Loucy (cell line): ENCODE measurements around the gene SYNE1.

ENCODE experiments used
- H2AFZ ChIP-seq: fragments of 200-600 bp; sonication (generic); 2 replicates; pipeline ENCODE4 v1.6.0; 2016; ENCODE audit warnings: antibody characterized with exemption, mild to moderate bottlenecking, low read length, moderate library complexity
- H3F3A ChIP-seq: fragments of 200-600 bp; 2 replicates; pipeline ENCODE4 v1.6.0; 2016; ENCODE audit warnings: antibody characterized with exemption, low read depth, mild to moderate bottlenecking
- H3K27me3 ChIP-seq: fragments of 200-600 bp; sonication (generic); 2 replicates; pipeline ENCODE4 v1.6.1; 2014; ENCODE audit warnings: low read length, mild to moderate bottlenecking; ENCODE audit not compliant: insufficient read depth, poor library complexity, severe bottlenecking
- H3K36me3 ChIP-seq: fragments of 200-600 bp; sonication (generic); 2 replicates; pipeline ENCODE4 v1.6.1; 2016; ENCODE audit warnings: low read length; ENCODE audit not compliant: insufficient read depth
- H3K4me1 ChIP-seq: fragments of 200-600 bp; sonication (generic); 2 replicates; pipeline ENCODE4 v1.5.1; 2014; ENCODE audit warnings: low read length, mild to moderate bottlenecking; ENCODE audit not compliant: insufficient read depth, poor library complexity, severe bottlenecking
- H3K4me2 ChIP-seq: fragments of 200-600 bp; sonication (generic); 2 replicates; pipeline ENCODE4 v1.6.0; 2014; ENCODE audit warnings: antibody characterized with exemption, low read length, low read depth, mild to moderate bottlenecking; ENCODE audit not compliant: poor library complexity, severe bottlenecking
- H3K4me3 ChIP-seq: fragments of 200-600 bp; sonication (generic); 2 replicates; pipeline ENCODE4 v1.5.1; 2014; ENCODE audit warnings: low read length, mild to moderate bottlenecking, mixed read lengths; ENCODE audit not compliant: poor library complexity, severe bottlenecking
- H3K79me2 ChIP-seq: fragments of 200-600 bp; sonication (generic); 2 replicates; pipeline ENCODE4 v1.6.1; 2014; ENCODE audit warnings: low read length; ENCODE audit not compliant: insufficient read depth
- H3K9ac ChIP-seq: fragments of 200-600 bp; sonication (generic); 2 replicates; pipeline ENCODE4 v1.6.0; 2014; ENCODE audit warnings: mild to moderate bottlenecking, low read depth, low read length, moderate library complexity; ENCODE audit not compliant: poor library complexity, severe bottlenecking
- H3K9me2 ChIP-seq: fragments of 200-600 bp; sonication (generic); replicated peaks from 2 replicates; pipeline ENCODE4 v1.6.1; 2016; ENCODE audit warnings: low read depth, low read length, mixed read lengths
- H3K9me3 ChIP-seq: fragments of 200-600 bp; sonication (generic); 2 replicates; pipeline ENCODE4 v1.6.1; 2014; ENCODE audit warnings: mild to moderate bottlenecking, antibody characterized with exemption, low read length, low read depth; ENCODE audit not compliant: insufficient read depth
- H4K20me1 ChIP-seq: fragments of 200-600 bp; sonication (generic); 2 replicates; pipeline ENCODE4 v1.6.0; 2014; ENCODE audit warnings: antibody characterized with exemption, low read length, mild to moderate bottlenecking; ENCODE audit not compliant: insufficient read depth, poor library complexity, severe bottlenecking
- EZH2phosphoT487 ChIP-seq: fragments of 200-600 bp; IDR thresholded peaks from 2 replicates; pipeline ENCODE4 v1.6.1; 2018; ENCODE audit warnings: antibody characterized with exemption, mild to moderate bottlenecking, moderate library complexity, borderline replicate concordance
- TF ChIP-seq, protein P1 (sequence below): fragments of 200-600 bp; sonication (generic); conservative IDR thresholded peaks from 2 replicates; pipeline ENCODE4 v1.5.1; 2014; ENCODE audit warnings: mild to moderate bottlenecking, antibody characterized with exemption, low read length

The SYNE1 gene

DNA sequence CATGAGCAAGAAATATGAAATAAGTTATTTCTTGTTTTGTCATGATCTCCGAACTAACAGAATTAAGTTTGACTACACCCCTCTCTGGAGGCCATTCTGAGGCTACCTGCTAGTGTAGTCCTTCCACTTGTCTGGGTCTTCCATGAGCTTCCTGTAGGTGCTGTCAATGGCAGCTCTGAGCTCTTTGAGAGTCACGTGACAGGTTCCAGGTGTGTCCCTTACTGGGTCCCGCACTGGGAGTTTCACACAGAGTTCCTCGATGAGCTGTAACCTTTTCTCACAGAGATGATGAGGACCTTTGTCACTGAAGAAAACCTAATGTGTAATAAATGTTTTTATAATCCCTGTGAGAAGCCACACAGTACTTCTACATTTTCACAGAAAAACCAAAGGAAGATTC, 186.6 kb downstream of the SYNE1 start:
- Histone ChIP-seq H3K9me2 (no peaks in the 10 kb centered on the region), H4K20me1 (no peaks in the 10 kb centered on the region), H3K4me1 (no peaks in the 10 kb centered on the region), H3K27me3 (no peaks in the 10 kb centered on the region), H3K79me2 (no peaks in the 10 kb centered on the region), H3K4me2 (no peak overlapping the region), H3K4me3 (no peak overlapping the region), H3K9me3 (no peaks in the 10 kb centered on the region), H3F3A (no peaks in the 10 kb centered on the region), H3K9ac (no peak overlapping the region), H2AFZ (no peak overlapping the region), H3K36me3 (no peaks in the 10 kb centered on the region)
- TF ChIP-seq, protein P1, sequence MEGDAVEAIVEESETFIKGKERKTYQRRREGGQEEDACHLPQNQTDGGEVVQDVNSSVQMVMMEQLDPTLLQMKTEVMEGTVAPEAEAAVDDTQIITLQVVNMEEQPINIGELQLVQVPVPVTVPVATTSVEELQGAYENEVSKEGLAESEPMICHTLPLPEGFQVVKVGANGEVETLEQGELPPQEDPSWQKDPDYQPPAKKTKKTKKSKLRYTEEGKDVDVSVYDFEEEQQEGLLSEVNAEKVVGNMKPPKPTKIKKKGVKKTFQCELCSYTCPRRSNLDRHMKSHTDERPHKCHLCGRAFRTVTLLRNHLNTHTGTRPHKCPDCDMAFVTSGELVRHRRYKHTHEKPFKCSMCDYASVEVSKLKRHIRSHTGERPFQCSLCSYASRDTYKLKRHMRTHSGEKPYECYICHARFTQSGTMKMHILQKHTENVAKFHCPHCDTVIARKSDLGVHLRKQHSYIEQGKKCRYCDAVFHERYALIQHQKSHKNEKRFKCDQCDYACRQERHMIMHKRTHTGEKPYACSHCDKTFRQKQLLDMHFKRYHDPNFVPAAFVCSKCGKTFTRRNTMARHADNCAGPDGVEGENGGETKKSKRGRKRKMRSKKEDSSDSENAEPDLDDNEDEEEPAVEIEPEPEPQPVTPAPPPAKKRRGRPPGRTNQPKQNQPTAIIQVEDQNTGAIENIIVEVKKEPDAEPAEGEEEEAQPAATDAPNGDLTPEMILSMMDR = no peak
- no peak for TF ChIP-seq EZH2phosphoT487

- H4K20me1 ChIP-seq = no peaks in the 10 kb centered on the region
- no peak overlapping the region for H2AFZ ChIP-seq
- H3K4me3 ChIP-seq = no peak overlapping the region
- no peaks in the 10 kb centered on the region for H3K9me3 ChIP-seq
- no peaks in the 10 kb centered on the region for H3K79me2 ChIP-seq
- no peaks in the 10 kb centered on the region for H3K4me1 ChIP-seq
- H3K9me2 ChIP-seq = no peaks in the 10 kb centered on the region
- H3K9ac ChIP-seq = no peak overlapping the region
- no peak overlapping the region for H3K4me2 ChIP-seq
- no peaks in the 10 kb centered on the region for H3F3A ChIP-seq
- H3K36me3 ChIP-seq = no peaks in the 10 kb centered on the region
- no peak for TF ChIP-seq EZH2phosphoT487
- TF ChIP-seq, protein P1 = no peak
- no peaks in the 10 kb centered on the region for H3K27me3 ChIP-seq
These were observed 195.3 kb downstream of the SYNE1 start for GRCh38 chr6:152441902-152442301.

DNA sequence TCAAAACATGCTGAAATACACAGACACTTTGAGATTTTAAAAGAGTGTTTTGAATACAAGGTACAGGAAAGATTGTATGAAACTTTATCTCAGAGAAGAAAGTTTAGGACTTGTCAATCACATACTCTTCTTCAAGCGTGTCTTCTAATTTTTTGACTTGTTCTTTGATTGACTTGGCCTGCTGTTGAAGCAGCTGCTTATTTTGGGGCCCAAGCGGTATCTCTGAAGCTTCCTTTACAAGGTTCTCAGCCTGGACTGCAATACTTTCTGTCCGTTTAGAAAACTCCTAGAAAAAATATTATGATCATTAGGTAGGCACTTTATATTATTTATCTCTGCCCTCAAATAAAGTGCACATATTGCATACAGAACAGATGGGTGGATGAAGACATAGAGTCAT, 201.3 kb downstream of the SYNE1 start:
- Histone ChIP-seq H2AFZ (no peak overlapping the region), H3K27me3 (no peaks in the 10 kb centered on the region), H3K9ac (no peak overlapping the region), H3K9me3 (no peaks in the 10 kb centered on the region), H3K4me1 (no peaks in the 10 kb centered on the region), H3K9me2 (no peaks in the 10 kb centered on the region), H3K4me3 (no peak overlapping the region), H3F3A (no peaks in the 10 kb centered on the region), H4K20me1 (no peaks in the 10 kb centered on the region), H3K79me2 (no peaks in the 10 kb centered on the region), H3K36me3 (no peaks in the 10 kb centered on the region), H3K4me2 (no peak overlapping the region)
- TF ChIP-seq, protein P1 = no peak
